Measurements from ENCODE around the gene RPIA. TPM values are rescaled to one million over a fixed set of nuclear protein-coding genes. Genes with fewer than 3 reads are reported as not detected.

RPIA gene
- total RNA-seq, 2 experiments from 2014 or later, result 31.6 to 68.1 TPM

DNA sequence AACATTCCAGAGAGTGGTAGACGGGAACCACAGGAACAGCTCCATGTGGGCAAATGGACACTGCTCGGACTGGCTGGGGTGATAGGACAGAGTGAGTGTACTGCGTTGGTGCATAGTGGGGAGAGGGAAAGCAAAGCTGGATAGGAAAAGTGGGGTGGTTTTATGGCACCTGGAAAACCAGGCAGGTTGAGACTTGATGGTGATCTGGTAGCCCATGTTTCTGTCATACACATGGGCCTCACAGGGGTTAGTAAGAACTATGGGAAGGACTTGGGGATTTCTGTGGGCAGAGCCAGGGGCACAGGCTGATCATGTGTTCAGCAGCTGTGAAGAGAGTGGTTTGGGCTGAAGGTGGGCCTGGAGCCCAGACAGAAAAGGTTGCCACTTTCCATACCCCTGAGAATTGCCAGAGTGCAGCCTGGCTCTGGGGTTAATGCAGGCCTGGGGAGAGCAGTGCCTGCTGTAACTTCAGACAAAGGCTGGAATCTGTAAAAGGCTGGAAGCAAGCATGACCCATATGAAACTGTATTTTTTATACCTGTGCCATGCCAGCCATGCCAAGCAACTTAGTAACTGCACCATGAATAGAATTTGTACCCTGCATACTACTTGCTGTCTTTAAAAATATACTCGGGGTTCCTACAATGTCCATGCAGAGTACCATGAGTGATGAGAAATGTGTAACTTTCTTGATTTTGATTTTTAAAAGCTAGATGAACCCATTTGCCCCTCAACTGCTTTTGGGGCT is 41.9 kb downstream of the RPIA start:
- H3K9me3 ChIP-seq (ENCODE audit: low read length), result no peaks in the 10 kb centered on the region
- H3K4me3 ChIP-seq (ENCODE audit: low read depth, low read length, poor library complexity, severe bottlenecking), result no peak overlapping the region
- H3K4me2 ChIP-seq (ENCODE audit: low read length), result no peak overlapping the region
- H3K79me2 ChIP-seq (ENCODE audit: insufficient read depth, low read depth, low read length), result no peaks in the 10 kb centered on the region; the same call in 1 of the 2 replicates
- no peaks in the 10 kb centered on the region for H3K9me2 ChIP-seq (ENCODE audit: insufficient read depth, low read length)
- no peaks in the 10 kb centered on the region for H3K4me1 ChIP-seq (ENCODE audit: insufficient read depth, low read length, poor library complexity, severe bottlenecking)
- TF ChIP-seq, protein P1, sequence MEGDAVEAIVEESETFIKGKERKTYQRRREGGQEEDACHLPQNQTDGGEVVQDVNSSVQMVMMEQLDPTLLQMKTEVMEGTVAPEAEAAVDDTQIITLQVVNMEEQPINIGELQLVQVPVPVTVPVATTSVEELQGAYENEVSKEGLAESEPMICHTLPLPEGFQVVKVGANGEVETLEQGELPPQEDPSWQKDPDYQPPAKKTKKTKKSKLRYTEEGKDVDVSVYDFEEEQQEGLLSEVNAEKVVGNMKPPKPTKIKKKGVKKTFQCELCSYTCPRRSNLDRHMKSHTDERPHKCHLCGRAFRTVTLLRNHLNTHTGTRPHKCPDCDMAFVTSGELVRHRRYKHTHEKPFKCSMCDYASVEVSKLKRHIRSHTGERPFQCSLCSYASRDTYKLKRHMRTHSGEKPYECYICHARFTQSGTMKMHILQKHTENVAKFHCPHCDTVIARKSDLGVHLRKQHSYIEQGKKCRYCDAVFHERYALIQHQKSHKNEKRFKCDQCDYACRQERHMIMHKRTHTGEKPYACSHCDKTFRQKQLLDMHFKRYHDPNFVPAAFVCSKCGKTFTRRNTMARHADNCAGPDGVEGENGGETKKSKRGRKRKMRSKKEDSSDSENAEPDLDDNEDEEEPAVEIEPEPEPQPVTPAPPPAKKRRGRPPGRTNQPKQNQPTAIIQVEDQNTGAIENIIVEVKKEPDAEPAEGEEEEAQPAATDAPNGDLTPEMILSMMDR (conservative IDR thresholded peaks at IDR 0.05; ENCODE audit: low read length), result no peak
- TF ChIP-seq EZH2phosphoT487 (IDR thresholded peaks at IDR 0.05; ENCODE audit: borderline replicate concordance, low read depth, low read length), result no peak
- ChIA-PET CTCF (ENCODE audit: unreplicated experiment) (no interaction called here), POLR2A (interaction anchor here (0.6 to 0.7 kb wide), 2 partner anchors 11 to 32 kb away, joined by 3 to 5 read pairs; no protein-coding TSS in a partner anchor)
- no TSS peak for BruUV-seq (replicated peaks)
- no peak overlapping the region for H3K27ac ChIP-seq (ENCODE audit: low read depth, low read length, poor library complexity, severe bottlenecking)
- H2AFZ ChIP-seq (ENCODE audit: low read length), result no peak overlapping the region
- H3K36me3 ChIP-seq (ENCODE audit: insufficient read depth, low read length), result peaks cover 58% of the 10 kb centered on the region
- no peaks in the 10 kb centered on the region for H4K20me1 ChIP-seq (ENCODE audit: insufficient read depth, low read length)
- no peak for DNase-seq (ENCODE audit: low spot score)
- intact Hi-C loops (cut with micrococcal nuclease; ENCODE audit: unreplicated experiment), result no loop called here

DNA sequence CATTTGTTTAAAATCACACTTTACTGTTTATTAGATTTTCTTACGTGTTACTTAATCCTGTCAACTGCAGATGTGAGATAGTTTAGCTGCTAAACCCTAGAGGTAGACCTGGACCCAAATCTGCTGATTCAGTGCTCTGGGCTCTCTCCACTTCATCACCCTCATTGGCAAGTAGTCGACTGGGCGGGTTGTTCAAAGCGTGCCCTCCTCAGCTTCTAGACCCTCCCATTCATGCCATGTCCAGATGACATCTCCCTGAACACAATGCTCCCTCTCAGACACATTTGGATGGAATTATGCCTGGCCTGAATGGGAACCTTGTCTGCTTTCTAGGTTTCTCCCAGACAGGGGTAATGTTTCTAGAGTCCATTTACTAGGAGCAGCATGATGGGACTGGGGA is 43.7 kb downstream of the RPIA start:
- ChIA-PET POLR2A (no interaction called here), CTCF (ENCODE audit: unreplicated experiment) (no interaction called here)
- no peaks in the 10 kb centered on the region for H3K9me3 ChIP-seq (ENCODE audit: low read length)
- no peak for DNase-seq (ENCODE audit: low spot score)
- H3K9me2 ChIP-seq (ENCODE audit: insufficient read depth, low read length), result no peaks in the 10 kb centered on the region
- no peaks in the 10 kb centered on the region for H3K79me2 ChIP-seq (ENCODE audit: insufficient read depth, low read depth, low read length)
- peaks cover 73% of the 10 kb centered on the region for H3K36me3 ChIP-seq (ENCODE audit: insufficient read depth, low read length)
- H3K4me1 ChIP-seq (ENCODE audit: insufficient read depth, low read length, poor library complexity, severe bottlenecking), result peaks cover 8% of the 10 kb centered on the region
- intact Hi-C loops (cut with micrococcal nuclease; ENCODE audit: unreplicated experiment), result no loop called here
- H3K27ac ChIP-seq (ENCODE audit: low read depth, low read length, poor library complexity, severe bottlenecking), result no peak overlapping the region
- no peaks in the 10 kb centered on the region for H4K20me1 ChIP-seq (ENCODE audit: insufficient read depth, low read length)
- H3K4me2 ChIP-seq (ENCODE audit: low read length), result no peak overlapping the region
- no peak overlapping the region for H3K4me3 ChIP-seq (ENCODE audit: low read depth, low read length, poor library complexity, severe bottlenecking)
- no peak overlapping the region for H2AFZ ChIP-seq (ENCODE audit: low read length)
- no TSS peak for BruUV-seq (replicated peaks)
- TF ChIP-seq, protein P1 (conservative IDR thresholded peaks at IDR 0.05; ENCODE audit: low read length), result no peak
- no peak for TF ChIP-seq EZH2phosphoT487 (IDR thresholded peaks at IDR 0.05; ENCODE audit: borderline replicate concordance, low read depth, low read length)

DNA sequence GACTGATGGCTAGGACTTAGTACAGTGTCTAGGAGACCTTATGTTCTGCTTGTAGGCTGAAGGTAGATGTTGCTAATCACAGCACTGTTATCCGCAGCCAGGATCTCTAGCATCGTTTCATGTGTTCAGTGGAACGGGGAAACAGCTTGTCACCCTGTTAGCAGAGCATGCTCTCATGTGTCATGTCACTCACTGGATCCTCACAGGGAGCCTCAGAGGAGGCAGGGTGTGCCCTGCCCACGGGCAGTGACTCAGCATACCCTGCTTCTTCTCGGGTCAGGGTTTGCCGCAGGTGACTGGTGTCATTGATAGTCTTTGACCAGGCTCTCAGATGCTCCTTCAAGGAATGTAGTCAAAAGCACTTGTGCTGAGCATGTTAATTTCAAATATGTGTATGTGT is 44.4 kb downstream of the RPIA start:
- peaks cover 15% of the 10 kb centered on the region for H3K4me1 ChIP-seq (ENCODE audit: insufficient read depth, low read length, poor library complexity, severe bottlenecking)
- CTCF ChIA-PET (ENCODE audit: unreplicated experiment), result no interaction called here
- BruUV-seq (replicated peaks), result no TSS peak
- peaks cover 7% of the 10 kb centered on the region; the same call in 1 of the 2 replicates for H3K79me2 ChIP-seq (ENCODE audit: insufficient read depth, low read depth, low read length)
- TF ChIP-seq EZH2phosphoT487 (IDR thresholded peaks at IDR 0.05; ENCODE audit: borderline replicate concordance, low read depth, low read length), result no peak
- TF ChIP-seq, protein P1 (conservative IDR thresholded peaks at IDR 0.05; ENCODE audit: low read length), result no peak
- H3K4me3 ChIP-seq (ENCODE audit: low read depth, low read length, poor library complexity, severe bottlenecking), result no peak overlapping the region
- H3K36me3 ChIP-seq (ENCODE audit: insufficient read depth, low read length), result peaks cover 78% of the 10 kb centered on the region
- no peak overlapping the region for H2AFZ ChIP-seq (ENCODE audit: low read length)
- DNase-seq (ENCODE audit: low spot score), result no peak
- no peak overlapping the region for H3K4me2 ChIP-seq (ENCODE audit: low read length)
- H3K9me2 ChIP-seq (ENCODE audit: insufficient read depth, low read length), result no peaks in the 10 kb centered on the region
- H3K9me3 ChIP-seq (ENCODE audit: low read length), result no peaks in the 10 kb centered on the region
- no peak overlapping the region for H3K27ac ChIP-seq (ENCODE audit: low read depth, low read length, poor library complexity, severe bottlenecking)
- POLR2A ChIA-PET, result interaction anchor here (0.7 to 0.9 kb wide), 4 partner anchors 9 to 149 kb away, joined by 3 to 4 read pairs (median 3); no protein-coding TSS in a partner anchor
- H4K20me1 ChIP-seq (ENCODE audit: insufficient read depth, low read length), result no peaks in the 10 kb centered on the region
- intact Hi-C loops (cut with micrococcal nuclease; ENCODE audit: unreplicated experiment), result no loop called here
